T-helper 1 cell treated with Interleukin-12 subunit alpha and Interleukin-12 subunit beta and Interleukin-4 antibody, amounts not matched to agents 30 μg/mL and 1 μg/mL, for 36 hours (primary cell): ENCODE data around the gene UPB1.

Experiments used
- H3K27ac Mint-ChIP-seq: one replicate; pipeline ENCODE4 v1.8.0; 2021; ENCODE audit warnings: mild to moderate bottlenecking, mixed read lengths
- H3K27me3 Mint-ChIP-seq: one replicate; pipeline ENCODE4 v1.8.0; 2021; ENCODE audit warnings: low read depth, mixed read lengths
- H3K36me3 Mint-ChIP-seq: one replicate; pipeline ENCODE4 v1.8.0; 2021; ENCODE audit warnings: low read depth, mixed read lengths
- H3K4me1 Mint-ChIP-seq: one replicate; pipeline ENCODE4 v1.8.0; 2021; ENCODE audit warnings: low read depth, mixed read lengths
- H3K4me3 Mint-ChIP-seq: one replicate; pipeline ENCODE4 v1.8.0; 2021; ENCODE audit warnings: mild to moderate bottlenecking, moderate library complexity, mixed read lengths
- H3K9me3 Mint-ChIP-seq: one replicate; pipeline ENCODE4 v1.8.0; 2021; ENCODE audit warnings: mixed read lengths

UPB1 gene

GRCh38 chr22:24504540-24504939, 9.4 kb downstream of the UPB1 start:
- Mint-ChIP-seq H3K27ac (no peak overlapping the region), H3K9me3 (no peaks in the 10 kb centered on the region), H3K4me3 (no peak overlapping the region), H3K36me3 (no peaks in the 10 kb centered on the region), H3K4me1 (peaks cover 20% of the 10 kb centered on the region), H3K27me3 (peaks cover 7% of the 10 kb centered on the region)

- Mint-ChIP-seq H3K36me3 (no peaks in the 10 kb centered on the region), H3K27ac (no peak overlapping the region), H3K4me3 (no peak overlapping the region), H3K9me3 (no peaks in the 10 kb centered on the region), H3K4me1 (peaks cover 20% of the 10 kb centered on the region), H3K27me3 (peaks cover 7% of the 10 kb centered on the region)
These were observed 10.0 kb downstream of the UPB1 start for GRCh38 chr22:24504956-24505736.

- no peak overlapping the region for H3K4me3 Mint-ChIP-seq
- H3K27ac Mint-ChIP-seq: no peak overlapping the region
- peaks cover 33% of the 10 kb centered on the region for H3K4me1 Mint-ChIP-seq
- H3K9me3 Mint-ChIP-seq: no peaks in the 10 kb centered on the region
- H3K27me3 Mint-ChIP-seq: peaks cover 4% of the 10 kb centered on the region
- H3K36me3 Mint-ChIP-seq: no peaks in the 10 kb centered on the region
These were observed 11.8 kb downstream of the UPB1 start for GRCh38 chr22:24506802-24507438.

GRCh38 chr22:24507716-24508115, 12.6 kb downstream of the UPB1 start:
- no peaks in the 10 kb centered on the region for H3K36me3 Mint-ChIP-seq
- H3K4me1 Mint-ChIP-seq: peaks cover 37% of the 10 kb centered on the region
- no peak overlapping the region for H3K4me3 Mint-ChIP-seq
- no peaks in the 10 kb centered on the region for H3K27me3 Mint-ChIP-seq
- H3K9me3 Mint-ChIP-seq: no peaks in the 10 kb centered on the region
- H3K27ac Mint-ChIP-seq: no peak overlapping the region

- H3K4me1 Mint-ChIP-seq: peaks cover 29% of the 10 kb centered on the region
- H3K4me3 Mint-ChIP-seq: no peak overlapping the region
- H3K9me3 Mint-ChIP-seq: no peaks in the 10 kb centered on the region
- no peaks in the 10 kb centered on the region for H3K36me3 Mint-ChIP-seq
- peaks cover 6% of the 10 kb centered on the region for H3K27me3 Mint-ChIP-seq
- peak overlapping the region; percentile 6 for H3K27ac Mint-ChIP-seq
These were observed 15.8 kb downstream of the UPB1 start for GRCh38 chr22:24510637-24511625.

- H3K4me1 Mint-ChIP-seq: peaks cover 23% of the 10 kb centered on the region
- H3K9me3 Mint-ChIP-seq: no peaks in the 10 kb centered on the region
- H3K27me3 Mint-ChIP-seq: peaks cover 8% of the 10 kb centered on the region
- no peaks in the 10 kb centered on the region for H3K36me3 Mint-ChIP-seq
- no peak overlapping the region for H3K4me3 Mint-ChIP-seq
- no peak overlapping the region for H3K27ac Mint-ChIP-seq
These were observed 16.9 kb downstream of the UPB1 start for GRCh38 chr22:24512043-24512442.

GRCh38 chr22:24513378-24514240, 18.5 kb downstream of the UPB1 start:
- H3K27me3 Mint-ChIP-seq: peaks cover 10% of the 10 kb centered on the region
- no peaks in the 10 kb centered on the region for H3K9me3 Mint-ChIP-seq
- no peaks in the 10 kb centered on the region for H3K36me3 Mint-ChIP-seq
- H3K27ac Mint-ChIP-seq: peak overlapping the region; percentile 23
- no peak overlapping the region for H3K4me3 Mint-ChIP-seq
- H3K4me1 Mint-ChIP-seq: peaks cover 21% of the 10 kb centered on the region

- Mint-ChIP-seq H3K4me1 (peaks cover 23% of the 10 kb centered on the region), H3K36me3 (no peaks in the 10 kb centered on the region), H3K27ac (no peak overlapping the region), H3K4me3 (no peak overlapping the region), H3K9me3 (no peaks in the 10 kb centered on the region), H3K27me3 (peaks cover 10% of the 10 kb centered on the region)
These were observed 19.3 kb downstream of the UPB1 start for GRCh38 chr22:24514241-24515026.

- no peak overlapping the region for H3K4me3 Mint-ChIP-seq
- H3K4me1 Mint-ChIP-seq: peaks cover 23% of the 10 kb centered on the region
- peaks cover 10% of the 10 kb centered on the region for H3K27me3 Mint-ChIP-seq
- no peak overlapping the region for H3K27ac Mint-ChIP-seq
- no peaks in the 10 kb centered on the region for H3K9me3 Mint-ChIP-seq
- H3K36me3 Mint-ChIP-seq: no peaks in the 10 kb centered on the region
These were observed 19.9 kb downstream of the UPB1 start for GRCh38 chr22:24515027-24515338.

- H3K27ac Mint-ChIP-seq: peak overlapping the region; percentile 73
- no peak overlapping the region for H3K4me3 Mint-ChIP-seq
- H3K36me3 Mint-ChIP-seq: no peaks in the 10 kb centered on the region
- no peaks in the 10 kb centered on the region for H3K9me3 Mint-ChIP-seq
- H3K4me1 Mint-ChIP-seq: peaks cover 12% of the 10 kb centered on the region
- H3K27me3 Mint-ChIP-seq: peaks cover 10% of the 10 kb centered on the region
These were observed 21.2 kb downstream of the UPB1 start for GRCh38 chr22:24516301-24516737.

GRCh38 chr22:24517446-24517845, 22.3 kb downstream of the UPB1 start:
- Mint-ChIP-seq H3K27ac (no peak overlapping the region), H3K36me3 (no peaks in the 10 kb centered on the region), H3K27me3 (peaks cover 10% of the 10 kb centered on the region), H3K9me3 (no peaks in the 10 kb centered on the region), H3K4me1 (peaks cover 9% of the 10 kb centered on the region), H3K4me3 (no peak overlapping the region)

- Mint-ChIP-seq H3K4me1 (peaks cover 6% of the 10 kb centered on the region), H3K27me3 (peaks cover 10% of the 10 kb centered on the region), H3K4me3 (no peak overlapping the region), H3K9me3 (no peaks in the 10 kb centered on the region), H3K27ac (no peak overlapping the region), H3K36me3 (no peaks in the 10 kb centered on the region)
These were observed 23.1 kb downstream of the UPB1 start for GRCh38 chr22:24518228-24518627.

GRCh38 chr22:24518771-24519485, 23.8 kb downstream of the UPB1 start:
- peaks cover 6% of the 10 kb centered on the region for H3K4me1 Mint-ChIP-seq
- no peak overlapping the region for H3K27ac Mint-ChIP-seq
- no peaks in the 10 kb centered on the region for H3K9me3 Mint-ChIP-seq
- H3K36me3 Mint-ChIP-seq: no peaks in the 10 kb centered on the region
- H3K4me3 Mint-ChIP-seq: no peak overlapping the region
- H3K27me3 Mint-ChIP-seq: peaks cover 5% of the 10 kb centered on the region
